ENCODE measurements around the gene TMEM186.
"Not testable (repeated sequence)": the region's sequence is repeated elsewhere in the genome, so short reads cannot be mapped to it uniquely, and the experiment has no call there.

Gene TMEM186

GRCh38 chr16:8808613-8809353 is 11.3 kb upstream of the TMEM186 start:
- DNase-seq: no peak

DNA sequence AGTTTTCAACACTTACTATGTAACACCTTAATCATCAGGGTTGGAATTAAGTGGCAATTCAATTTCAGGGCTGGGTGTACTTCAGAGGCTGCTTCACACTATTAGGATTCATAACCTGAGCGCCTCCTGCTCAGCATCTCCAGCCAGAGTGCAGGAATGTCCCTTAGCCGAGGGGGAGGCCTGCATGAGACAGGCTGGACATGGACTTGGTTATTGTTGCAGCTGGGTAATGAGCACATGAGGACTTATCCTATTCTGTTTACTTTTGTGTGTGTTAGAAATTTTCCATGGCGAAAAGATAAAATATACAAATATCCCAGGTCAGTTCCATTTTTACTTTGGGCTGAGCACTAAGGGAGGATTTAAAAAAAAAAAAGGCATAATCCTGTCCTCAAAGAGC is 10.6 kb upstream of the TMEM186 start:
- no peak for DNase-seq

DNA sequence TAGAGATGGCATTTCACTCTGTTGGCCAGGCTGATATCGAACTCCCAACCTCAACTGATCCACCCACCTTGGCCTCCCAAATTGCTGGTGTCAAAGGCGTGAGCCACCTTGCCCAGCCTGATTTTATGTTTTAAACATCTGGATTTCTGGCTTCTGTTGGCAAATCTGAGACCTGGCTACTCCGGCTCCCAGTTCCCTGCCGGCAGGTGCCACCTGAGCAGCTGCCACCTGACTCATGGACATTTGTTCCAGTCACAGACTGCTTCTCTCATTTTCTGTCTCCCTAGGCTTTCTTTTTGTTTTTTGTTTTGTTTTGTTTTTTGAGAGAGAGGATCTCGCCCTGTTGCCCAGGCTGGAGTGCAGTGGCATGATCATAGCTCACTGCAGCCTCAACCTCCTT is 9.8 kb upstream of the TMEM186 start:
- DNase-seq: no peak

DNA sequence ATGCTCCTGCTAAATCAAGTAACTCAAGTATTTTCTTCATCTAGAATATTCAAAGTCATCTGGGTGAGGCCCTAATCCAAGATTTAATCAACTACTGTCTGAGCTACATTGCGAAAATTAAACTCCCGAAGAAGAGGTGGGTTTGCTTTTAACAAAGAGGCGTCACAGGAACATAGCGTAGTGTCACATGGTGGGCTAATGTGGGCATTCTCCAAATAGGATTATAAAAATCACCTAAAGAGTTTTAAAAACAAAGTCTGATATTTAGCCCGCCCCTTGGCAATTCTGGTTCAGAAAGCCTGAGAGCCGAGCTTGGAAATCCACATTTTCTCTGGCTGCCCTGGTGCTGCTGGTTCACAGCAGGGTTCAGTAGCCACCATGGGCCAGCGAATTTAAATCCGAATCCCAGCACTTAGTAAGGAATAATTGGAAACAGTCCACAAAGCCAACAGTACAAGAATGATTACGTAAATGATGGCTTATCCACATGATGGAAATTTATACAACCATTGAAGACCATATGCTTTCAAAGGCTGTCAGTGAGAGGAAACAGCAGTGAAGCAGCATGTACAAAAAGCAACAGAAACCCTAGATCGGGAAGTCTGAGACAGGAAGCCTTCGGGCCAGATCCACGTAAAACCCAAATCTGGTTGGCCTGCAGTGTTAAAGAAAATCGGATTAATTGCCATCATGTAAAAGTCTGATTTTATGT is 9.0 kb upstream of the TMEM186 start:
- DNase-seq: no peak

GRCh38 chr16:8804313-8804712 is 6.9 kb upstream of the TMEM186 start:
- DNase-seq: no peak

GRCh38 chr16:8803733-8804132 is 6.3 kb upstream of the TMEM186 start:
- DNase-seq: not testable (repeated sequence)

GRCh38 chr16:8801701-8802100 is 4.3 kb upstream of the TMEM186 start:
- no peak for DNase-seq

DNA sequence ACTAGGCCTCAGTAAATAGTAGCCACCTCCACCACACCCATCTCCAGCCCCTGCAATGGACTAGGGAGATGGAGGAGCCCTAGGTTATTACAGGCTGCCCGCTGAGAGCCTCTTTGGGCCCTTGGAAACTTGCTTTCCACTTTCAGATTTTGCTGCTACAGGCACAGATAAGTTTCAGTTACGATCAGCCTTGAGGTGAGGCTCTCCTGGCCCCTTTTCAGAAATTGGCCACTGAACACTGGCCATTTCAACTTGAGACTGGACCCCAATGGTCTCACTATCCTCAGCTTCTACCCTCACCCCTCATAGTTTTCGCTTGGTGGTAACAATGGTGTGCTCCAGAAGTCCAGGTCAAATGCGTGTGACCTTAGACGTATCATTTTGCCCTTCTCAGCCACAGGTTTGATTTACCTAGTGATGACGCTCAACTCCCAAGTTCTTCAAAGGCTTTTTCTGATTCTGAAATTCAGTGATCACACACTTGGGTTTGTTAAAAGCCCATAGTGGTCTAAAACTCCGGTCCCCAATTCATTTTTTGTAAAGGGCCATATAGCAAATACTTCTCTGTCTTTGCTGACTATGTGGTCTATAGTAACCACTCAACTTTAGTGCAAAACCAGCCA is 1.2 kb upstream of the TMEM186 start:
- no peak for DNase-seq

GRCh38 chr16:8798174-8798527 is 712 bp upstream of the TMEM186 start:
- DNase-seq: no peak

DNA sequence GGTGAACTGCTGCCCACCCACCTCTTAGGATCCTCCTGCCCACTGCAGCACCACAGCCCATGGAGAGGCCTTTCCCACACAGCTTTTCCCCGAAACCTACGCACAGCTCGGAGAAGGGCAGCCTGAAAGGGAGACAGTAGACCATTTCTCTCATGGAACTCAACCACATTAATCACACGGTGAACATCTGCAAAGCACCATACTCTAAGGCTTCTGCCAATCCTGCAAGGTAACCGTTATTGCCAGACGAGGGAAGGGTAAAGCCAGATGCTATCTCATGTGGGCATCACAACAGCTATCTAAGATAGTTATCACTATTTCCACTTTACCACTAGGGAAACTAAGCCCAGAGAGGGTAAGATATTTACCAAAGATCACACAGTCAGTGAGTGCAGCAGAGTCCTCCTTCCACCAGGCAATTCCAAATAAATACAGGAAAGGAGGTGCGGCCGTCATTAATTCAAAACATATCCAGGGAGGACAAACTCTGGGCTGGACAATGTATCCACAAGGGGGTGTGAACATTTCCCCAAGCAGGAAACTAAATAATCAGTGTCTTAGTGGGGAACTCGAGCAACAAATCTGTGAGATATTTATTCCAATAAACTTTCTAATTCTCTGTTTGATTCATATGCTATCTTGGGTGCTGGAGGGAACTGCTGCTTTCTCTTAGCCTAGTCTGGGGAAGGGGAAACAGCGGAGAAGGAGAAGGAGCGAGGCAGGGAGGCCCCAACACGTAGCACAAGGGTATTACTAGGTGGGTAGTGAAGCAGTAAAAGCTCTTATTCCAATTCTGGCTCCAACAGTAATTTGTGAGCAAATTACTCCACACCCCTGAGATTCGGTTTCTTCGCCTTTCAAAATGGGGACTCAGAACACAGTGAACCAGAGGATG is 723 bp downstream of the TMEM186 start:
- DNase-seq: no peak

GRCh38 chr16:8795818-8796217 is 1.6 kb downstream of the TMEM186 start:
- DNase-seq: no peak

DNA sequence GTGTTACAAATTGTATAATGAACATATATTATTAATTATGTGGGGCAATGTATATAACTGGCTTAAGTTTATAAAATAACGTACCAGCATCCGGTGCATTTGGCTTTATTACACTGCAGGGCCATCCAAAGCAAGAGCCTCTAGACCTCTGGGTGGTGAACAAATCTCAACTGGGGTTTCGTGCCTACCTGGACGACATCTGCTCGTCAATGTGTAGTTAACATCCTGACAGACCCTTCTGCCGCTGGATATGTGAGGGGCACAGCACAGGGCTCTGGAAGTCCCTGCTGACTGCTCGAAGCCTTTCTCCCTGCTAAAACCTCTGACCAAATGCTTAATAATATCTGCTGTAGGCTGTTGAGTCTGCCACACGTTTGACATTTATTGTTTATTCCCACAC is 2.3 kb downstream of the TMEM186 start:
- DNase-seq: no peak

DNA sequence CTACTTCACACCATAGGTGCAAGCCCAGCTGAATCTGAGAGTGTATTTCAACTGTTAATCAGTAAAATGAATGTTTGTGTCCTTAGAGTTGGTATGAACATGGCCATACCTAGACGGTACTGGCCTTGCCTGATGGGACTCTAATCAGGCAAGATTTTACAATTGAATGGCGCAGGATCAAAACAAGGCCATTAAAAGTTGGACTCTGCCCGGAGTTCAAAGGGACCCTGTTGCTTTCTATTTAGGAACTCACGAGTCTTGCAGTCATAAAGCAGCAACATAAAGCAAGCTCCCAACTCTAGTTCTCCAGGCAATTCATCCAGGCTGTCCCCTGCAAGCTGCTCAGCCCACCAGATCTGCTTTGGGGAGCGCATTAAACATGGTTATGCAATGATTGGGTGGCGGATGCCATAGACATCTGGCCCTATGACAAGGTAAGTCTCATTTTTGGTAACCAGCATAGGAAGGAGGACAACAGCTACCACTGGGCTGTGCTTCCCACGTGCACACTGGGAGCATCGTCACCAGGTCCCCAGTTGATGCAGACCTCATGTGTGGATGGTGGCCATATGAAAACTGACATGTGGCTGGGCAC is 8.8 kb downstream of the TMEM186 start:
- DNase-seq: no peak

DNA sequence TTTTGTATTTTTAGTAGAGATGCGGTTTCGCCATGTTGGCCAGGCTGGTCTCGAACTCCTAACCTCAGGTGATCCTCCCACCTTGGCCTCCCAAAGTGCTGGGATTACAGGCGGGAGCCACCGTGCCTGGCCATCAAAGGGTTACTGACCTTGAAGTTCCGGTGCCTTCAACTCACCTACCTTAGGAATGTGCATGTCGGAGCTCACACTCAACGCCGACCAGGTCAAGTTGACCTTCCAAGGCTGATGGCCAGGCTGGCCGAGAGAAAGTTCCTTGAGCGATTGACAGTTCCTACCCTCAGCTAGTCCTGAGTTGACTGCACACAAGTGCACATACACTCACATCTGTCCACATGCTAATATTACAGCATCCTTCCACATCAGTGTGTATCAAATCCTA is 11.1 kb downstream of the TMEM186 start:
- DNase-seq: not testable (repeated sequence)

DNA sequence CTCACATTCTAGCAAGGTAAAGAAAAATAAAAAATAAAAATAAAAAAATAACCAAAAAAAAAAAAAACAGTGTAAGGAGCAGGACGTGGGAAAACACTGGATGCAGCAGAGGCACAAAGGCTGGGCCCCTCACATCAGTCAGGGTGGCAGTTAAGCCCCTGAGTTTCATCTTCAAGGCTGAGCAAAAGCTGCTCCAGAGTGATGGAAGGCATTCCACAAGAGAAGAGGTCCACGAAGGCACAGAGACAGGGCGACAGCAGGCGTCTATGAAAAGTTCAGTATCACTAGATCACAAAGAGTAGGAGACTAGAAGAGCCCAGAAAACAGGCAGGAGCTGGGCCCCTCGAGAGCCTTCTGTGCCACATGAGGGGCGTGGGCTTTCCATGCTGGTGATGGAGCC is 12.0 kb downstream of the TMEM186 start:
- no peak for DNase-seq

GRCh38 chr16:8782673-8783072 is 14.8 kb downstream of the TMEM186 start:
- DNase-seq: no peak

DNA sequence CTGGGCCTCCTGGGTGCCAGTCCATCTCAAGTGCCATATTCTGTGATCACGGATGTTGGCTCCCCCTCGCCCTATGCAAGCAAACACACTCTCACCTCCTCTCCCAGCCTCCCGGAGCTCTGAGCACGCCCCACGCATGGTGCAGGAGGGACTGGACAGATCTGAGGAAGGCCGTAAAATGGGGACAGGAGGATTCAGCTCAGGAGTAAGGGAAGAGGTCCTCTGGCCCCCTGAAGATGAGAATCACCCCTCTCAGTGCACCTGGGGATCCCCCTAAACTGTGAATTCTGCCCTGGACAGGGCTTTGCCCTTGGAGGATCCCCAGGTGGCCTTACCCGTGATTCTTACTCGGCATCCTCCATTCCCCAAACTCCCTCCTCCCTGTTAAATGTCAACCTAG is 15.6 kb downstream of the TMEM186 start:
- no peak for DNase-seq

GRCh38 chr16:8777217-8777616 is 20.2 kb downstream of the TMEM186 start:
- DNase-seq: no peak

DNA sequence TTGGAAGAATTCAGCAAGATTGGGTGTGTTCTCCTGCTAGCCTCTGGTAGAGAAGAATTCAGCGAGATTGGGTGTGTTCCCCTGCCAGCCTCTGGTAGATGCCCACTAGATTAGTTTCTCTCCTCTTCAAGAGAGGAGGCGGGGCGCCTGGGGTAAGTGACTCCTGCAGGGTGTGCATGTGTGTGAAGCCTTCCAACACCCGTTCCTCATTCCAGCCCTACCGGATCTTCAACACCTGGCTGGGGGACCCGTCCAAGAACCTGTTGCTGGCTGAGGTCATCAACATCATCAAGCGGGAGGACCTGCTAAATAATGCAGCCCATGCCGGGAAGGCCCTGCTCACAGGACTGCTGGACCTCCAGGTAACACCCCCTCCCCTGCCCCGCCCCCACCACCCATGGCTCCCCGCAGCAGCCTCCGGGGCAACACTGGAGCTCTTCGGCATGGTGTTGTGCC is 21.3 kb downstream of the TMEM186 start:
- no peak for DNase-seq

GRCh38 chr16:8775359-8775758 is 22.1 kb downstream of the TMEM186 start:
- DNase-seq: no peak

DNA sequence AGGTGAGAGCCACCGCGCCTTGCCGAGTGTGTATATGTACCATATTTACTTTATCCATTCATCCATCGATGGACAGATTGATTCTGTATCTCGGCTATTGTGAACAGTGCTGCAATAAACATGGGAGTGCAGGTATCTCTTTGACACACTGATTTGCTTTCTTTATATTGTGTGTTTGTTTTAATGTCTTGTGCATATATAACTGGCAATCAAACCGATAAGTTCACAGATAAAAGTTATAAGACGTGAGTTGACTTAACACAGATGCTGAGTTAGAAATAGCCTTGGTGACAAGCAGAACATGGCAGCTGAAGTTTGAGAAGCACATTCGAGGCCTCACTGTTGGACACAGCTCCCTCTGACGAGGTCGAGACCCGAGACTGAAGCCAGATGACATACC is 23.2 kb downstream of the TMEM186 start:
- DNase-seq: no peak

- no peak for DNase-seq
These were observed 23.9 kb downstream of the TMEM186 start for GRCh38 chr16:8773537-8773936.

DNA sequence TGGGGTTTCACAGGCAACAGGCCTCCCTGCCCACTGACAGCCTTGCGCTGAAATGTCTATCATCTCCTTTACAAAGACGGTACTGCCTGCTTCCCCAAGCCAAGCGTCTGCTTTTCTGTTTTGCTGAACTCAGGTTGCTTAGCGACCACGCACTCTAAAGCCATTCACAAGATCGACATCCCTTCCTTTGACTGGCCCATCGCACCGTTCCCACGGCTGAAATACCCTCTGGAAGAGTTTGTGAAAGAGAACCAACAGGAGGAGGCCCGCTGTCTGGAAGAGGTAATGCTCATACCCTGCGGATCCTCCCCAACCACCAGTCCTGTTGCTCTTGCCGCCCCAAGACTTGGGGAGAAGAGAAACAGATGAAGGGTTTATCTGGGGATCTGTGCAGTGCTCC is 28.7 kb downstream of the TMEM186 start:
- DNase-seq: no peak

Data from activated CD8-positive, alpha-beta memory T cell treated with anti-CD3 and anti-CD28 coated beads for 24 hours (primary cell).